HepG2 (cell line): ENCODE results near the gene ATP6V0A1. TPM values are rescaled to one million over a fixed set of nuclear protein-coding genes. Genes with fewer than 3 reads are reported as not detected.

ENCODE experiments used
- BCL6 ChIP-seq: IDR thresholded peaks from 2 replicates; pipeline ENCODE4 v1.6.1; 2016; ENCODE audit warnings: missing genetic modification reagents, missing compliant biosample characterization
- HNRNPLL ChIP-seq: fragments of 200-400 bp; formaldehyde crosslinking; IDR thresholded peaks from 2 replicates; pipeline ENCODE4 v1.6.1; 2017; ENCODE audit warnings: mild to moderate bottlenecking, low read depth, low read length; ENCODE audit not compliant: poor library complexity, severe bottlenecking
- LCORL ChIP-seq, 2 experiments: fragments of 450-650 bp in 1 of 2; sonication (generic) in 1 of 2; formaldehyde crosslinking in 1 of 2; IDR thresholded peaks; 2 replicates each; pipeline versions ENCODE4 v1.5.0 to v1.6.1; 2017 to 2020; ENCODE audit warnings: antibody characterized with exemption in 1 of 2, missing genetic modification reagents in 1 of 2
- PREB ChIP-seq: sonication (generic); formaldehyde crosslinking; IDR thresholded peaks from 2 replicates; pipeline ENCODE4 v1.4.0; 2020; ENCODE audit warnings: missing genetic modification reagents
- TCF7 ChIP-seq: sonication (generic); IDR thresholded peaks from 2 replicates; pipeline ENCODE4 v1.6.1; 2016; ENCODE audit warnings: antibody characterized with exemption, low read depth
- ZBTB10 ChIP-seq: sonication (generic); formaldehyde crosslinking; IDR thresholded peaks from 2 replicates; pipeline ENCODE4 v1.4.0; 2020; ENCODE audit warnings: missing genetic modification reagents, borderline replicate concordance
- ZBTB34 ChIP-seq: sonication (generic); formaldehyde crosslinking; IDR thresholded peaks from 2 replicates; pipeline ENCODE4 v1.8.0; 2022; ENCODE audit warnings: mild to moderate bottlenecking, missing genetic modification reagents
- ZC3H4 ChIP-seq: sonication (generic); formaldehyde crosslinking; IDR thresholded peaks from 2 replicates; pipeline ENCODE4 v1.4.0; 2020; ENCODE audit warnings: missing genetic modification reagents, borderline replicate concordance
- ZFP36L1 ChIP-seq: sonication (generic); formaldehyde crosslinking; IDR thresholded peaks from 2 replicates; pipeline ENCODE4 v1.8.0; 2022; ENCODE audit warnings: mild to moderate bottlenecking, missing genetic modification reagents, moderate library complexity
- ZFP62 ChIP-seq: sonication (generic); formaldehyde crosslinking; IDR thresholded peaks from 2 replicates; pipeline ENCODE4 v1.4.0; 2020; ENCODE audit warnings: missing genetic modification reagents
- ZHX2 ChIP-seq, 2 experiments: sonication (generic) in 1 of 2; formaldehyde crosslinking in 1 of 2; IDR thresholded peaks; 2 replicates each; pipeline versions ENCODE4 v1.6.1 to v1.9.0; 2014 to 2022; ENCODE audit warnings: antibody characterized with exemption in 1 of 2, borderline replicate concordance in 1 of 2, inconsistent platforms in 1 of 2, low read depth in 1 of 2, missing genetic modification reagents in 1 of 2
- ZIK1 ChIP-seq: sonication (generic); formaldehyde crosslinking; IDR thresholded peaks from 2 replicates; pipeline ENCODE4 v1.5.0; 2020; ENCODE audit warnings: mild to moderate bottlenecking, low read depth, missing genetic modification reagents, borderline replicate concordance
- ZKSCAN1 ChIP-seq: fragments of 150-350 bp; IDR thresholded peaks from 2 replicates; pipeline ENCODE4 v1.6.1; 2014; ENCODE audit warnings: low read length
- ZNF274 ChIP-seq: sonication (generic); formaldehyde crosslinking; IDR thresholded peaks from 2 replicates; pipeline ENCODE4 v1.5.1; 2020; ENCODE audit warnings: mild to moderate bottlenecking, missing genetic modification reagents
- ZNF605 ChIP-seq: sonication (generic); formaldehyde crosslinking; IDR thresholded peaks from 2 replicates; pipeline ENCODE4 v1.8.0; 2022; ENCODE audit warnings: mild to moderate bottlenecking, missing genetic modification reagents
- ZNF639 ChIP-seq: conservative IDR thresholded peaks from 2 replicates; pipeline ENCODE4 v1.6.1; 2018; ENCODE audit warnings: missing genetic modification reagents
- polyA plus RNA-seq, 8 experiments: library from polyadenylated mRNA; depleted of rRNA in 3 of 8; stranded (reverse) in 7 of 8; unstranded in 1 of 8; fragments of >200 nt; fragmentation: Illumina TruSeq in 4 of 8; extraction: Trizol in 4 of 8; gene quantifications; 2 replicates each; pipeline versions ENCODE4 v1.2.1 to v1.2.3, GENCODE V29; 2011 to 2016; ENCODE audit warnings: low read depth in 4 of 8, missing spikeins in 1 of 8, mixed read lengths in 1 of 8; ENCODE audit not compliant: insufficient read depth in 1 of 8
- total RNA-seq, 5 experiments: library from RNA; depleted of rRNA; stranded (reverse); fragments of >200 nt; fragmentation: Illumina TruSeq; extraction: Trizol; gene quantifications; 2 replicates each; pipeline ENCODE4 v1.2.3, GENCODE V29; 2016; ENCODE audit warnings: low read depth in 1 of 5

ATP6V0A1 gene
- total and polyA plus RNA-seq, 2 of the 13 experiments (the other 11 are each of a cell fraction or from before 2014, with no cell fraction given), result 27.9 to 54.1 TPM

GRCh38 chr17:42561897-42562387, 103.3 kb downstream of the ATP6V0A1 start, which contains the start of gene COASY (continued):
- TF ChIP-seq ZHX2 (IDR thresholded peaks at IDR 0.05; ENCODE audit: low read depth), result no peak; the same call in 1 of the 2 replicates
- 0 out of 2 replicates have a peak, but pooled peaks have one; percentile 19 for TF ChIP-seq ZHX2 (CRISPR knock-in tag; IDR thresholded peaks at IDR 0.05; ENCODE audit: borderline replicate concordance)
- no peak for TF ChIP-seq LCORL (IDR thresholded peaks at IDR 0.05)
- peak; percentile 74; the same call in 1 of the 2 replicates for TF ChIP-seq LCORL (CRISPR knock-in tag; IDR thresholded peaks at IDR 0.05)
- TF ChIP-seq ZNF639 (CRISPR knock-in tag), result peak; percentile 96
- TF ChIP-seq TCF7, result no peak
- TF ChIP-seq ZKSCAN1, result no peak
- TF ChIP-seq PREB (CRISPR knock-in tag), result no peak
- TF ChIP-seq ZNF605, result peak; percentile 99
- TF ChIP-seq ZBTB10 (CRISPR knock-in tag), result no peak
- peak; percentile 96 for TF ChIP-seq HNRNPLL
- no peak for TF ChIP-seq ZC3H4 (CRISPR knock-in tag)
- no peak for TF ChIP-seq ZIK1
- TF ChIP-seq ZFP62 (CRISPR knock-in tag), result no peak
- TF ChIP-seq ZFP36L1 (CRISPR knock-in tag), result peak; percentile 50; the same call in 1 of the 2 replicates
- peak; percentile 41; the same call in 1 of the 2 replicates for TF ChIP-seq ZBTB34 (CRISPR knock-in tag)
- peak; percentile 62 for TF ChIP-seq BCL6 (CRISPR knock-in tag)
- TF ChIP-seq ZNF274 (CRISPR knock-in tag), result 0 out of 2 replicates have a peak, but pooled peaks have one; percentile 64
